Right lobe of liver (tissue), 4 donors: ENCODE measurements around the gene RIMS1.

ENCODE experiments used
- CTCF ChIP-seq, 4 donors: fragments of 200-600 bp in 3 of 4; fragments of 450-650 bp in 1 of 4; IDR thresholded peaks; one replicate each; pipeline versions ENCODE4 v1.5.1 to v1.8.0; 2016 to 2022; ENCODE audit warnings: antibody characterized with exemption in 4 of 4, mild to moderate bottlenecking in 2 of 4
- POLR2A ChIP-seq: fragments of 450-650 bp; IDR thresholded peaks from one replicate; pipeline ENCODE4 v1.6.1; 2017; ENCODE audit warnings: antibody characterized with exemption, mild to moderate bottlenecking
- donor health status: DM: no; HTN: no; CAD: no.
- donor health status: DM: no; HTN: no; CAD: no.
- donor health status: DM: no; HTN: yes; CAD: no.

DNA sequence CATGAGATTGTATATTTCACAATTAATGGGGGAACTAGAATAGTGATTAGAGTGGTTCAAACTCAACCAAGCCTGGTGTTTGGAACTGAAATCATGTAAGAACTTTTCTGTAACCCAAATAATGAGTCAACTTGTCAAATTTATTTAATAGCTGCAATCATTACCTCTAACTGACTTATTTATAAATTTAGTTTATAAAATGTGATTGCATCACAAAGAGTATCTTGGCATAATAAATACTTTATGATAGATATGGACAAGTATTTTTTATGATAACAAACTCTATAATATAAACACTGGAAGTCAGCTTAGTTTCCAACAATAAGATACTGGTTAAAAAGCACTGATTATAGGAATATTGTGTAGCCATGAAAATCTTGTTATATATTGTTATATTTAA is 319.1 kb downstream of the RIMS1 start:
- TF ChIP-seq CTCF (IDR thresholded peaks at IDR 0.05) (no peak), POLR2A (no peak)
